ENCODE data around the gene NGDN.

The NGDN gene

GRCh38 chr14:23478109-23478759 is 8.7 kb downstream of the NGDN start:
- H3K4me1 Mint-ChIP-seq: peaks cover 21% of the 10 kb centered on the region
- peak; percentile 76 for TF ChIP-seq CTCF (IDR thresholded peaks at IDR 0.05)
- H3K4me3 Mint-ChIP-seq: no peak overlapping the region
- H3K9me3 Mint-ChIP-seq: no peaks in the 10 kb centered on the region
- H3K36me3 Mint-ChIP-seq (ENCODE audit: low read depth): peaks cover 43% of the 10 kb centered on the region
- H3K27me3 Mint-ChIP-seq (ENCODE audit: low read depth, poor library complexity): peaks cover 3% of the 10 kb centered on the region
- no peak overlapping the region for H3K27ac Mint-ChIP-seq
- DNase-seq: peak; percentile 63

GRCh38 chr14:23481362-23481970 is 12.0 kb downstream of the NGDN start:
- DNase-seq: peak; percentile 52
- H3K27ac Mint-ChIP-seq: no peak overlapping the region
- peaks cover 18% of the 10 kb centered on the region for H3K36me3 Mint-ChIP-seq (ENCODE audit: low read depth)
- peaks cover 39% of the 10 kb centered on the region for H3K4me1 Mint-ChIP-seq
- no peak for TF ChIP-seq CTCF (IDR thresholded peaks at IDR 0.05)
- H3K4me3 Mint-ChIP-seq: no peak overlapping the region
- no peaks in the 10 kb centered on the region for H3K9me3 Mint-ChIP-seq
- H3K27me3 Mint-ChIP-seq (ENCODE audit: low read depth, poor library complexity): peaks cover 3% of the 10 kb centered on the region

- H3K4me3 Mint-ChIP-seq: peak overlapping the region; percentile 17
- H3K9me3 Mint-ChIP-seq: no peaks in the 10 kb centered on the region
- DNase-seq: no peak
- peaks cover 13% of the 10 kb centered on the region for H3K36me3 Mint-ChIP-seq (ENCODE audit: low read depth)
- TF ChIP-seq CTCF (IDR thresholded peaks at IDR 0.05): no peak
- H3K27ac Mint-ChIP-seq: no peak overlapping the region
- H3K4me1 Mint-ChIP-seq: peaks cover 39% of the 10 kb centered on the region
- peaks cover 3% of the 10 kb centered on the region for H3K27me3 Mint-ChIP-seq (ENCODE audit: low read depth, poor library complexity)
Measured at GRCh38 chr14:23481979-23482822, 12.7 kb downstream of the NGDN start.

GRCh38 chr14:23482823-23483148 is 13.3 kb downstream of the NGDN start:
- Mint-ChIP-seq H3K27me3 (ENCODE audit: low read depth, poor library complexity) (peaks cover 3% of the 10 kb centered on the region), H3K9me3 (no peaks in the 10 kb centered on the region), H3K4me1 (peaks cover 39% of the 10 kb centered on the region), H3K36me3 (ENCODE audit: low read depth) (peaks cover 13% of the 10 kb centered on the region), H3K4me3 (peak overlapping the region; percentile 67), H3K27ac (peak overlapping the region; percentile 23)
- TF ChIP-seq CTCF (IDR thresholded peaks at IDR 0.05): no peak
- DNase-seq: no peak

- Mint-ChIP-seq H3K36me3 (ENCODE audit: low read depth) (peaks cover 8% of the 10 kb centered on the region), H3K4me3 (peak overlapping the region; percentile 67), H3K9me3 (no peaks in the 10 kb centered on the region), H3K4me1 (peaks cover 37% of the 10 kb centered on the region), H3K27me3 (ENCODE audit: low read depth, poor library complexity) (peaks cover 3% of the 10 kb centered on the region), H3K27ac (peak overlapping the region; percentile 80)
- TF ChIP-seq CTCF (IDR thresholded peaks at IDR 0.05): peak; percentile 75
- DNase-seq: peak; percentile 63
Measured at GRCh38 chr14:23483236-23483854, 13.8 kb downstream of the NGDN start.

All from nephron progenitor cell (in vitro differentiated cells).